ENCODE measurements around the gene NAT8L.

NAT8L gene

GRCh38 chr4:2058264-2059045 is 672 bp upstream of the NAT8L start:
- H3K4me3 ChIP-seq (ENCODE audit: low read depth, low read length): peak overlapping the region; percentile 10

GRCh38 chr4:2059726-2060602 is 837 bp downstream of the NAT8L start:
- no peak overlapping the region for H3K4me3 ChIP-seq (ENCODE audit: low read depth, low read length)
- no peak for TF ChIP-seq CTCF (IDR thresholded peaks at IDR 0.05; ENCODE audit: borderline replicate concordance, insufficient read depth, low read depth, low read length)

More at GRCh38 chr4:2058264-2059045, 672 bp upstream of the NAT8L start:
- TF ChIP-seq CTCF (IDR thresholded peaks at IDR 0.05; ENCODE audit: borderline replicate concordance, insufficient read depth, low read depth, low read length): no peak

GRCh38 chr4:2060611-2061185 is 1.6 kb downstream of the NAT8L start:
- no peak overlapping the region for H3K4me3 ChIP-seq (ENCODE audit: low read depth, low read length)
- no peak for TF ChIP-seq CTCF (IDR thresholded peaks at IDR 0.05; ENCODE audit: borderline replicate concordance, insufficient read depth, low read depth, low read length)

- no peak for TF ChIP-seq CTCF (IDR thresholded peaks at IDR 0.05; ENCODE audit: borderline replicate concordance, insufficient read depth, low read depth, low read length)
- H3K4me3 ChIP-seq (ENCODE audit: low read depth, low read length): no peak overlapping the region
Observed at GRCh38 chr4:2061186-2062131, 2.3 kb downstream of the NAT8L start.

- no peak overlapping the region for H3K4me3 ChIP-seq (ENCODE audit: low read depth, low read length)
- TF ChIP-seq CTCF (IDR thresholded peaks at IDR 0.05; ENCODE audit: borderline replicate concordance, insufficient read depth, low read depth, low read length): no peak
Observed at GRCh38 chr4:2062168-2062807, 3.2 kb downstream of the NAT8L start.
